Hematopoietic multipotent progenitor cell treated with erythropoietin and hydrocortisone succinate and interleukin-3 and kit ligand, for 8 days (in vitro differentiated cells): Measurements from ENCODE around the gene HOPX.
A peak's percentile ranks its signal among the peaks of the same experiment; 100 is the strongest.
"Not testable (repeated sequence)": the region's sequence is repeated elsewhere in the genome, so short reads cannot be mapped to it uniquely, and the experiment has no call there.

Experiments used
- DNase-seq: peaks from one replicate; pipeline ENCODE4 v3.0.0-alpha.2; 2015

Gene HOPX

GRCh38 chr4:56681158-56681852 lies at the start of gene HOPX:
HOPX (minus strand) TSS chr4:56681296; CDS start chr4:56657816, 23,480 bp downstream.
- DNase-seq: no peak

- no peak for DNase-seq
Observed at GRCh38 chr4:56730097-56730496, 49.0 kb upstream of the HOPX start.

GRCh38 chr4:56728512-56728911 lies 47.4 kb upstream of the HOPX start:
- peak; percentile 63 for DNase-seq

- no peak for DNase-seq
Observed at GRCh38 chr4:56727150-56727549, 46.1 kb upstream of the HOPX start.

GRCh38 chr4:56726593-56726992 lies 45.5 kb upstream of the HOPX start:
- DNase-seq: not testable (repeated sequence)

- no peak for DNase-seq
Observed at GRCh38 chr4:56723659-56724230, 42.6 kb upstream of the HOPX start.

GRCh38 chr4:56723201-56723605 lies 42.1 kb upstream of the HOPX start:
- DNase-seq: no peak

- no peak for DNase-seq
Observed at GRCh38 chr4:56708146-56708545, 27.1 kb upstream of the HOPX start.

GRCh38 chr4:56705966-56706365 lies 24.9 kb upstream of the HOPX start:
- no peak for DNase-seq

- no peak for DNase-seq
Observed at GRCh38 chr4:56705334-56705733, 24.2 kb upstream of the HOPX start.

GRCh38 chr4:56704089-56704871 lies 23.2 kb upstream of the HOPX start:
- no peak for DNase-seq

GRCh38 chr4:56703378-56703777 lies 22.3 kb upstream of the HOPX start:
- DNase-seq: no peak

- DNase-seq: no peak
Observed at GRCh38 chr4:56701644-56702043, 20.5 kb upstream of the HOPX start.

GRCh38 chr4:56701161-56701480 lies 20.0 kb upstream of the HOPX start:
- no peak for DNase-seq

GRCh38 chr4:56699537-56700105 lies 18.5 kb upstream of the HOPX start:
- DNase-seq: no peak

GRCh38 chr4:56698329-56698728 lies 17.2 kb upstream of the HOPX start:
- DNase-seq: no peak

GRCh38 chr4:56696056-56696455 lies 15.0 kb upstream of the HOPX start:
- no peak for DNase-seq

GRCh38 chr4:56693476-56693875 lies 12.4 kb upstream of the HOPX start:
- DNase-seq: not testable (repeated sequence)

- DNase-seq: no peak
Observed at GRCh38 chr4:56692576-56692975, 11.5 kb upstream of the HOPX start.

- DNase-seq: no peak
Observed at GRCh38 chr4:56691425-56691824, 10.3 kb upstream of the HOPX start.

- no peak for DNase-seq
Observed at GRCh38 chr4:56690393-56690792, 9.3 kb upstream of the HOPX start.

- no peak for DNase-seq
Observed at GRCh38 chr4:56689201-56689969, 8.3 kb upstream of the HOPX start.

- DNase-seq: no peak
Observed at GRCh38 chr4:56688094-56688647, 7.1 kb upstream of the HOPX start.
